Keratinocyte (primary cell): Measurements from ENCODE around the gene BARX1. TPM values are rescaled to one million over a fixed set of nuclear protein-coding genes. Genes with fewer than 3 reads are reported as not detected.
"Not testable (repeated sequence)": the region's sequence is repeated elsewhere in the genome, so short reads cannot be mapped to it uniquely, and the experiment has no call there.

Experiments
- DNase-seq: peaks from one replicate; pipeline ENCODE4 v3.0.0-alpha.2; 2011; ENCODE audit warnings: low read depth, missing footprints, low spot score
- FAIRE-seq: peaks from 2 replicates; lab custom pipeline; 2011; peaks lifted over from hg19 to GRCh38; lab: Jason Lieb, UNC
- H2AFZ ChIP-seq: 2 replicates; pipeline ENCODE4 v1.6.0; 2012; ENCODE audit warnings: low read length, control low read depth, inconsistent platforms; ENCODE audit not compliant: control insufficient read depth
- H3K27ac ChIP-seq: 2 replicates; pipeline ENCODE4 v1.5.1; 2011; ENCODE audit warnings: low read length; ENCODE audit not compliant: control insufficient read depth, insufficient read depth
- H3K27me3 ChIP-seq: 3 replicates; pipeline ENCODE4 v1.6.0; 2011; ENCODE audit warnings: low read length; ENCODE audit not compliant: control insufficient read depth, insufficient read depth; ENCODE audit errors: extremely low read depth
- H3K36me3 ChIP-seq, 2 experiments: 2 replicates in 1 of 2; 3 replicates in 1 of 2; pipeline ENCODE4 v1.5.1; 2011; ENCODE audit warnings: low read length in 2 of 2, mild to moderate bottlenecking in 1 of 2; ENCODE audit not compliant: control insufficient read depth in 2 of 2, insufficient read depth in 2 of 2; ENCODE audit errors: extremely low read depth in 1 of 2
- H3K4me1 ChIP-seq: 3 replicates; pipeline ENCODE4 v1.5.1; 2011; ENCODE audit warnings: low read length; ENCODE audit not compliant: control insufficient read depth, insufficient read depth; ENCODE audit errors: extremely low read depth
- H3K4me2 ChIP-seq: 3 replicates; pipeline ENCODE4 v1.6.0; 2011; ENCODE audit warnings: low read depth, low read length; ENCODE audit not compliant: control insufficient read depth, insufficient read depth; ENCODE audit errors: extremely low read depth
- H3K4me3 ChIP-seq, 3 experiments: fragments of 200-600 bp in 1 of 3; sonication (generic) in 1 of 3; 2 replicates in 2 of 3; 3 replicates in 1 of 3; pipeline ENCODE4 v1.5.1; 2011 to 2016; ENCODE audit warnings: low read length in 3 of 3, mild to moderate bottlenecking in 3 of 3, control low read depth in 2 of 3, inconsistent platforms in 1 of 3, low read depth in 1 of 3, mixed read lengths in 1 of 3, mixed run types in 1 of 3, moderate library complexity in 1 of 3; ENCODE audit not compliant: control insufficient read depth in 2 of 3, insufficient read depth in 2 of 3; ENCODE audit errors: extremely low read depth in 1 of 3
- H3K79me2 ChIP-seq: 2 replicates; pipeline ENCODE4 v1.6.0; 2012; ENCODE audit warnings: low read length; ENCODE audit not compliant: control insufficient read depth, insufficient read depth
- H3K9ac ChIP-seq: 3 replicates; pipeline ENCODE4 v1.6.0; 2011; ENCODE audit warnings: low read length; ENCODE audit not compliant: control insufficient read depth, insufficient read depth; ENCODE audit errors: extremely low read depth
- H3K9me1 ChIP-seq: 3 replicates; pipeline ENCODE4 v1.6.0; 2011; ENCODE audit warnings: low read length; ENCODE audit not compliant: control insufficient read depth, insufficient read depth; ENCODE audit errors: extremely low read depth
- H3K9me3 ChIP-seq: 2 replicates; pipeline ENCODE4 v1.5.1; 2012; ENCODE audit warnings: low read depth, low read length; ENCODE audit not compliant: control insufficient read depth
- H4K20me1 ChIP-seq: 3 replicates; pipeline ENCODE4 v1.6.0; 2011; ENCODE audit warnings: low read length; ENCODE audit not compliant: control insufficient read depth, insufficient read depth; ENCODE audit errors: extremely low read depth
- EZH2 ChIP-seq: IDR thresholded peaks from one replicate; pipeline ENCODE4 v1.6.1; 2012; ENCODE audit warnings: inconsistent platforms, mild to moderate bottlenecking, low read length, moderate library complexity
- dilution Hi-C: fragments of 300-500 bp; cut with MboI; formaldehyde crosslinking; loops from one replicate; pipeline ENCODE4 v1.7.0; 2020; ENCODE audit warnings: low sequenced_read_pairs; ENCODE audit not compliant: extremely low pct_ligation_motif_present
- polyA plus RNA-seq, 5 experiments: library from polyadenylated mRNA; depleted of rRNA in 3 of 5; stranded (reverse) in 3 of 5; stranded (forward) in 1 of 5; unstranded in 1 of 5; fragments of >200 nt; gene quantifications; 1 replicate in 1 of 5; 2 replicates in 3 of 5; 3 replicates in 1 of 5; pipeline versions ENCODE4 v1.2.1 to v1.2.3, GENCODE V29; 2011 to 2012; ENCODE audit warnings: missing spikeins in 2 of 5, low read depth in 1 of 5, low replicate concordance in 1 of 5
- TF ChIP-seq, protein P1 (sequence below), 3 experiments: IDR thresholded peaks in 1 of 3; conservative IDR thresholded peaks in 1 of 3; optimal IDR thresholded peaks in 1 of 3; 2 replicates in 2 of 3; 3 replicates in 1 of 3; pipeline versions ENCODE3 to v1.5.1; 2011; ENCODE audit warnings: low read length in 3 of 3, mild to moderate bottlenecking in 3 of 3, moderate library complexity in 2 of 3, control low read depth in 1 of 3, inconsistent platforms in 1 of 3; ENCODE audit not compliant: insufficient read depth in 2 of 3; ENCODE audit errors: extremely low read depth in 1 of 3

BARX1 gene
- polyA plus RNA-seq, 1 donor (not counting 4 experiments of a cell fraction or from before 2014, with no cell fraction given) = not detected

DNA sequence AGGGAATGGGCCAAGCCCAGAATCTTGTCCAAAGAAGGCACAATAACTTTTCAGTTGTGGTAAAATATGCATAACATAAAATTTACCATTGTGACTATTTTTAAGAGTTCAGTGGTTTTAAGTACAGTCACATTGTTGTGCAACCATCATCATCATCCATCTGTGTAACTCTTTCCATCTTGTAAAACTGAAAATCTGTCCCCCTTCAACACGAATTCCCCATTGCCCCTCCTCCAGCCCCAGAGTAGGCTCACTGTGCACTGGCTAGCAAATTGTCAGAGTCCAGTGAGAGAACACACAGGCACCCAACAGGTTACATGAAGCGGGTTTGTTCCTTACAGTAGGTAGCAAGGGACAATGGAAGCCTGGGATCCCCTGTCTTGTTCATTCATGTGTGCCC, 13.7 kb downstream of the BARX1 start:
- dilution Hi-C loops = no loop called here
- Histone ChIP-seq H3K36me3 (no peaks in the 10 kb centered on the region), H3K79me2 (no peaks in the 10 kb centered on the region), H3K4me2 (no peak overlapping the region), H3K27me3 (peaks cover 46% of the 10 kb centered on the region), H3K9me1 (no peaks in the 10 kb centered on the region), H3K9me3 (no peaks in the 10 kb centered on the region), H2AFZ (no peak overlapping the region), H3K27ac (no peak overlapping the region), H3K9ac (no peak overlapping the region), H3K4me3 (no peak overlapping the region), H4K20me1 (peaks cover 3% of the 10 kb centered on the region), H3K4me1 (no peaks in the 10 kb centered on the region)
- TF ChIP-seq, protein P1, sequence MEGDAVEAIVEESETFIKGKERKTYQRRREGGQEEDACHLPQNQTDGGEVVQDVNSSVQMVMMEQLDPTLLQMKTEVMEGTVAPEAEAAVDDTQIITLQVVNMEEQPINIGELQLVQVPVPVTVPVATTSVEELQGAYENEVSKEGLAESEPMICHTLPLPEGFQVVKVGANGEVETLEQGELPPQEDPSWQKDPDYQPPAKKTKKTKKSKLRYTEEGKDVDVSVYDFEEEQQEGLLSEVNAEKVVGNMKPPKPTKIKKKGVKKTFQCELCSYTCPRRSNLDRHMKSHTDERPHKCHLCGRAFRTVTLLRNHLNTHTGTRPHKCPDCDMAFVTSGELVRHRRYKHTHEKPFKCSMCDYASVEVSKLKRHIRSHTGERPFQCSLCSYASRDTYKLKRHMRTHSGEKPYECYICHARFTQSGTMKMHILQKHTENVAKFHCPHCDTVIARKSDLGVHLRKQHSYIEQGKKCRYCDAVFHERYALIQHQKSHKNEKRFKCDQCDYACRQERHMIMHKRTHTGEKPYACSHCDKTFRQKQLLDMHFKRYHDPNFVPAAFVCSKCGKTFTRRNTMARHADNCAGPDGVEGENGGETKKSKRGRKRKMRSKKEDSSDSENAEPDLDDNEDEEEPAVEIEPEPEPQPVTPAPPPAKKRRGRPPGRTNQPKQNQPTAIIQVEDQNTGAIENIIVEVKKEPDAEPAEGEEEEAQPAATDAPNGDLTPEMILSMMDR (optimal IDR thresholded peaks at IDR 0.05 in 1 of 3, IDR thresholded peaks at IDR 0.05 in 1 of 3, conservative IDR thresholded peaks at IDR 0.05 in 1 of 3; ENCODE audit: extremely low read depth in 1 of 3, insufficient read depth in 2 of 3, low read length in 3 of 3) = no peak
- TF ChIP-seq EZH2 = no peak
- DNase-seq (no peak), FAIRE-seq (no peak)

DNA sequence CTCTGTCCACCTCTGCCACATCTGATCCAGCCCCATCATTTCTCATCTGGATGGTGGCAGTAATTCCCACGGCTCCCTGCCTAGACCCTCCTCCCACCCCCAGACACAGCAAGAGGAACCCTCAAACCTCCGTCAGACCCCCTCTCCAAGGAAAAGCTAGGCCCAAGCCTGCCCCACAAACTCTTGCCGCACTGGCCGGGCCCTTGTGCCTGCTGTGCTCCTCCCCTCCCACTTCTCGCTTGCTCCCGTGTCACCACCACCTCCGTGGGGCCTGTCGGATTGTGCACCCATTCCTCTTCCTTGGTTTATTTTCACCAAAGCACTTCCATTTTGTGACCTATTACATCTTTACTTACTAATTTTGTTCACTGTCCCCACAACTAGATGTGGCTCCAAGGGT, 14.2 kb downstream of the BARX1 start:
- H3K4me2 ChIP-seq = no peak overlapping the region
- no peaks in the 10 kb centered on the region for H3K9me1 ChIP-seq
- H3K4me3 ChIP-seq = no peak overlapping the region
- no peaks in the 10 kb centered on the region for H3K4me1 ChIP-seq
- H3K27me3 ChIP-seq = peaks cover 40% of the 10 kb centered on the region
- no peak overlapping the region for H2AFZ ChIP-seq
- dilution Hi-C loops = no loop called here
- H3K9ac ChIP-seq = no peak overlapping the region
- no peak for FAIRE-seq
- TF ChIP-seq EZH2 = no peak
- TF ChIP-seq, protein P1 (optimal IDR thresholded peaks at IDR 0.05 in 1 of 3, IDR thresholded peaks at IDR 0.05 in 1 of 3, conservative IDR thresholded peaks at IDR 0.05 in 1 of 3; ENCODE audit: extremely low read depth in 1 of 3, insufficient read depth in 2 of 3, low read length in 3 of 3) = no peak
- H3K79me2 ChIP-seq = no peaks in the 10 kb centered on the region
- H3K36me3 ChIP-seq = no peaks in the 10 kb centered on the region
- H4K20me1 ChIP-seq = peaks cover 3% of the 10 kb centered on the region
- DNase-seq = no peak
- no peaks in the 10 kb centered on the region for H3K9me3 ChIP-seq
- H3K27ac ChIP-seq = no peak overlapping the region

DNA sequence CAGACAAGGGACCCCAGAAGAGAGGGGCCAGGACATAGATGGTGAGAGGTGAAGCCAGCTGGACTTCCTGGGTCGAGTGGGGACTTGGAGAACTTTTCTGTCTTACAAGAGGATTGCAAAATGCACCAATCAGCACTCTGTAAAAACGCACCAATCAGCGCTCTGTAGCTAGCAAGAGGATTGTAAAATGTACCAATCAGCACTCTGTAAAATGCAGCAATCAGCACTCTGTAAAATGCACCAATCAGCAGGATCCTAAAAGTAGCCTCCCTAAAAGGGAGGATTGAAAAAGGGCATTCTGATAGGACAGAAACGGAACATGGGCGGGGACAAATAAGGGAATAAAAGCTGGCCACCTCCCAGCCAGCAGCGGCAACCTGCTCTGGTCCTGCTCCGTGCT, 15.6 kb downstream of the BARX1 start:
- not testable (repeated sequence) for FAIRE-seq, DNase-seq

More for the DNA sequence above, 15.6 kb downstream of the BARX1 start:
- H3K79me2 ChIP-seq, H3K9me3 ChIP-seq, H3K36me3 ChIP-seq, H2AFZ ChIP-seq, dilution Hi-C loops, H3K4me3 ChIP-seq, H3K27ac ChIP-seq, H3K9me1 ChIP-seq, H3K4me1 ChIP-seq, H3K9ac ChIP-seq, H4K20me1 ChIP-seq, H3K4me2 ChIP-seq: not testable (repeated sequence)
- H3K27me3 ChIP-seq = peaks cover 27% of the 10 kb centered on the region
